ENCODE data around the gene POU6F2. TPM values are rescaled to one million over a fixed set of nuclear protein-coding genes. Genes with fewer than 3 reads are reported as not detected.

POU6F2 gene
- total RNA-seq, 1 donor from 2014 or later, result 0.40 TPM

- H3K36me3 Mint-ChIP-seq (ENCODE audit: low read depth), result no peaks in the 10 kb centered on the region
- DNase-seq (ENCODE audit: low spot score), result no peak
- H3K9me3 Mint-ChIP-seq (ENCODE audit: low read depth), result peaks cover 6% of the 10 kb centered on the region
- no peak overlapping the region for H3K27ac Mint-ChIP-seq (ENCODE audit: unreplicated experiment)
- peaks cover 27% of the 10 kb centered on the region for H3K4me1 Mint-ChIP-seq (ENCODE audit: low read depth)
- H3K27me3 Mint-ChIP-seq (ENCODE audit: low read depth), result no peaks in the 10 kb centered on the region
- H3K4me3 Mint-ChIP-seq (ENCODE audit: unreplicated experiment), result no peak overlapping the region
- TF ChIP-seq CTCF (IDR thresholded peaks at IDR 0.05), result no peak
Measured at GRCh38 chr7:39300276-39300675, 322.6 kb downstream of the POU6F2 start.

GRCh38 chr7:39301543-39301942 lies 323.8 kb downstream of the POU6F2 start:
- H3K27ac Mint-ChIP-seq (ENCODE audit: unreplicated experiment), result no peak overlapping the region
- TF ChIP-seq CTCF (IDR thresholded peaks at IDR 0.05), result no peak
- DNase-seq (ENCODE audit: low spot score), result no peak
- peaks cover 38% of the 10 kb centered on the region for H3K4me1 Mint-ChIP-seq (ENCODE audit: low read depth)
- H3K27me3 Mint-ChIP-seq (ENCODE audit: low read depth), result no peaks in the 10 kb centered on the region
- no peak overlapping the region for H3K4me3 Mint-ChIP-seq (ENCODE audit: unreplicated experiment)
- H3K9me3 Mint-ChIP-seq (ENCODE audit: low read depth), result peaks cover 6% of the 10 kb centered on the region
- no peaks in the 10 kb centered on the region for H3K36me3 Mint-ChIP-seq (ENCODE audit: low read depth)

GRCh38 chr7:39304178-39304577 lies 326.5 kb downstream of the POU6F2 start:
- H3K36me3 Mint-ChIP-seq (ENCODE audit: low read depth), result no peaks in the 10 kb centered on the region
- H3K9me3 Mint-ChIP-seq (ENCODE audit: low read depth), result no peaks in the 10 kb centered on the region
- no peak for TF ChIP-seq CTCF (IDR thresholded peaks at IDR 0.05)
- no peak overlapping the region for H3K27ac Mint-ChIP-seq (ENCODE audit: unreplicated experiment)
- H3K4me1 Mint-ChIP-seq (ENCODE audit: low read depth), result peaks cover 38% of the 10 kb centered on the region
- H3K27me3 Mint-ChIP-seq (ENCODE audit: low read depth), result no peaks in the 10 kb centered on the region
- no peak for DNase-seq (ENCODE audit: low spot score)
- no peak overlapping the region for H3K4me3 Mint-ChIP-seq (ENCODE audit: unreplicated experiment)

- Mint-ChIP-seq H3K9me3 (ENCODE audit: low read depth) (no peaks in the 10 kb centered on the region), H3K36me3 (ENCODE audit: low read depth) (no peaks in the 10 kb centered on the region), H3K4me1 (ENCODE audit: low read depth) (peaks cover 31% of the 10 kb centered on the region), H3K4me3 (ENCODE audit: unreplicated experiment) (no peak overlapping the region), H3K27me3 (ENCODE audit: low read depth) (no peaks in the 10 kb centered on the region), H3K27ac (ENCODE audit: unreplicated experiment) (no peak overlapping the region)
- DNase-seq (ENCODE audit: low spot score), result no peak
- no peak for TF ChIP-seq CTCF (IDR thresholded peaks at IDR 0.05)
Measured at GRCh38 chr7:39304668-39305405, 327.1 kb downstream of the POU6F2 start.

- DNase-seq (ENCODE audit: low spot score), result no peak
Measured at GRCh38 chr7:39306016-39306570, 328.4 kb downstream of the POU6F2 start.

More at GRCh38 chr7:39306016-39306570, 328.4 kb downstream of the POU6F2 start:
- H3K4me1 Mint-ChIP-seq (ENCODE audit: low read depth), result peaks cover 22% of the 10 kb centered on the region
- no peaks in the 10 kb centered on the region for H3K36me3 Mint-ChIP-seq (ENCODE audit: low read depth)
- H3K27ac Mint-ChIP-seq (ENCODE audit: unreplicated experiment), result no peak overlapping the region
- TF ChIP-seq CTCF (IDR thresholded peaks at IDR 0.05), result no peak
- peaks cover 3% of the 10 kb centered on the region for H3K27me3 Mint-ChIP-seq (ENCODE audit: low read depth)
- no peak overlapping the region for H3K4me3 Mint-ChIP-seq (ENCODE audit: unreplicated experiment)
- H3K9me3 Mint-ChIP-seq (ENCODE audit: low read depth), result no peaks in the 10 kb centered on the region

Measured in chondrocyte (in vitro differentiated cells).